B cell (primary cell): Measurements from ENCODE around the gene NBAS. TPM values are rescaled to one million over a fixed set of nuclear protein-coding genes. Genes with fewer than 3 reads are reported as not detected.

Source experiments
- ATAC-seq: fragments of 200-7000 bp; cut with Tn5 transposase; one replicate; pipeline ENCODE4 v1.10.0; 2021; ENCODE audit warnings: low read depth, mild to moderate bottlenecking, moderate number of reproducible peaks, moderate library complexity
- CTCF ChIA-PET: fragments of 350-600 bp; sonication (Branson Sonifier 250); formaldehyde crosslinking; loops from one replicate; lab custom pipeline; 2021; ENCODE audit warnings: antibody characterized with exemption, inconsistent platforms; lab: Charles Lee
- POLR2A ChIA-PET: fragments of 350-600 bp; sonication (Branson Sonifier 250); formaldehyde crosslinking; loops from one replicate; lab custom pipeline; 2021; ENCODE audit warnings: antibody characterized with exemption; lab: Charles Lee
- DNase-seq: peaks from one replicate; pipeline ENCODE4 v3.0.0; 2013
- H2AFZ ChIP-seq: 2 replicates; pipeline ENCODE4 v1.6.1; 2012; ENCODE audit warnings: mild to moderate bottlenecking, low read depth, low read length; ENCODE audit not compliant: insufficient read depth, poor library complexity, severe bottlenecking
- H3K27ac ChIP-seq, 2 donors: 1 replicate in 1 of 2; 2 replicates in 1 of 2; pipeline ENCODE4 v1.5.1; 2012 to 2013; ENCODE audit warnings: low read length in 2 of 2, mild to moderate bottlenecking in 2 of 2, moderate library complexity in 1 of 2
- H3K27me3 ChIP-seq, 4 experiments: fragments of 200-600 bp in 1 of 4; sonication (generic) in 1 of 4; replicated peaks in 1 of 4; 1 replicate in 2 of 4; 2 replicates in 2 of 4; pipeline versions ENCODE4 v1.6.1 to v1.7.0; 2013 to 2016; ENCODE audit warnings: low read length in 3 of 4, mild to moderate bottlenecking in 2 of 4, mixed read lengths in 1 of 4, moderate library complexity in 1 of 4; ENCODE audit not compliant: insufficient read depth in 4 of 4, control insufficient read depth in 3 of 4; ENCODE audit errors: control extremely low read depth in 1 of 4
- H3K36me3 ChIP-seq, 2 experiments: replicated peaks in 1 of 2; 1 replicate in 1 of 2; 2 replicates in 1 of 2; pipeline versions ENCODE4 v1.6.1 to v1.7.1; 2013; ENCODE audit warnings: low read length in 1 of 2; ENCODE audit not compliant: insufficient read depth in 2 of 2, control insufficient read depth in 1 of 2; ENCODE audit errors: control extremely low read depth in 1 of 2, extremely low read depth in 1 of 2
- H3K4me1 ChIP-seq, 2 donors: fragments of 200-600 bp in 1 of 2; sonication (generic) in 1 of 2; 1 replicate in 1 of 2; 2 replicates in 1 of 2; pipeline versions ENCODE4 v1.5.1 to v1.6.1; 2013 to 2017; ENCODE audit warnings: low read length in 2 of 2; ENCODE audit not compliant: control insufficient read depth in 2 of 2, insufficient read depth in 2 of 2
- H3K4me2 ChIP-seq: replicated peaks from 2 replicates; pipeline ENCODE3; 2012; ENCODE audit warnings: mild to moderate bottlenecking, low read depth, low read length; ENCODE audit not compliant: poor library complexity, severe bottlenecking
- H3K4me3 ChIP-seq, 5 experiments: fragments of 200-600 bp in 1 of 5; sonication (generic) in 1 of 5; 1 replicate in 3 of 5; 2 replicates in 2 of 5; pipeline versions ENCODE4 v1.5.1 to v1.7.0; 2011 to 2016; ENCODE audit warnings: low read length in 4 of 5, mild to moderate bottlenecking in 4 of 5, low read depth in 2 of 5, control low read depth in 1 of 5, moderate library complexity in 1 of 5; ENCODE audit not compliant: insufficient read depth in 1 of 5; ENCODE audit errors: control extremely low read depth in 1 of 5, extremely low read depth in 1 of 5
- H3K79me2 ChIP-seq: fragments of 200-600 bp; sonication (generic); one replicate; pipeline ENCODE4 v1.6.0; 2016; ENCODE audit warnings: low read length; ENCODE audit not compliant: control insufficient read depth, insufficient read depth
- H3K9ac ChIP-seq: fragments of 200-600 bp; sonication (generic); 2 replicates; pipeline ENCODE4 v1.6.1; 2017; ENCODE audit warnings: mild to moderate bottlenecking, low read length, moderate library complexity
- H3K9me3 ChIP-seq, 3 donors: one replicate each; pipeline versions ENCODE4 v1.6.1 to v1.7.1; 2013; ENCODE audit warnings: low read length in 2 of 3; ENCODE audit not compliant: control insufficient read depth in 2 of 3, insufficient read depth in 1 of 3; ENCODE audit errors: control extremely low read depth in 1 of 3
- H4K20me1 ChIP-seq: 2 replicates; pipeline ENCODE4 v1.6.0; 2012; ENCODE audit warnings: mild to moderate bottlenecking, low read length; ENCODE audit not compliant: insufficient read depth, control insufficient read depth, poor library complexity, severe bottlenecking
- H3K27ac Mint-ChIP-seq: one replicate; pipeline ENCODE4 v1.8.0; 2021; ENCODE audit warnings: mixed read lengths
- H3K27me3 Mint-ChIP-seq: one replicate; pipeline ENCODE4 v1.8.0; 2021; ENCODE audit warnings: mixed read lengths
- H3K4me1 Mint-ChIP-seq: one replicate; pipeline ENCODE4 v1.8.0; 2021; ENCODE audit warnings: mixed read lengths
- H3K4me3 Mint-ChIP-seq: one replicate; pipeline ENCODE4 v1.8.0; 2021; ENCODE audit warnings: mixed read lengths
- H3K9me3 Mint-ChIP-seq: one replicate; pipeline ENCODE4 v1.8.0; 2022; ENCODE audit warnings: mixed read lengths; ENCODE audit not compliant: insufficient read depth
- EZH2 ChIP-seq: IDR thresholded peaks from 2 replicates; pipeline ENCODE4 v1.6.1; 2012; ENCODE audit warnings: borderline replicate concordance, low read depth, mild to moderate bottlenecking, moderate library complexity, low read length; ENCODE audit not compliant: insufficient read depth, poor library complexity, severe bottlenecking
- WGBS: methylation state at CpG from one replicate; pipeline ENCODE4 v1.1.5; 2013; ENCODE audit warnings: missing lambda C conversion rate; ENCODE audit not compliant: insufficient coverage; 5-methylcytosine and 5-hydroxymethylcytosine counted together
- intact Hi-C: fragments of 100-400 bp; cut with micrococcal nuclease; formaldehyde crosslinking; loops from one replicate; pipeline ENCODE4 v1.10.0; 2022
- polyA plus RNA-seq: library from polyadenylated mRNA; depleted of rRNA; stranded (reverse); fragments of >200 nt; gene quantifications from 2 replicates; pipeline ENCODE4 v1.2.3, GENCODE V29; 2012
- total RNA-seq, 2 donors: library from RNA; stranded (reverse); fragments of 120-200 nt in 1 of 2; gene quantifications; 1 replicate in 1 of 2; 2 replicates in 1 of 2; pipeline versions ENCODE4 v1.2.3 to v1.2.4, GENCODE V29; 2013 to 2022
- TF ChIP-seq, protein P1 (sequence below): fragments of 200-600 bp; IDR thresholded peaks from one replicate; pipeline ENCODE4 v1.8.0; 2022; ENCODE audit warnings: antibody characterized with exemption, mild to moderate bottlenecking

Gene NBAS
- total and polyA plus RNA-seq, 2 donors (not counting 1 experiment from before 2014, with no cell fraction given) = 10.6 to 37.3 TPM

DNA sequence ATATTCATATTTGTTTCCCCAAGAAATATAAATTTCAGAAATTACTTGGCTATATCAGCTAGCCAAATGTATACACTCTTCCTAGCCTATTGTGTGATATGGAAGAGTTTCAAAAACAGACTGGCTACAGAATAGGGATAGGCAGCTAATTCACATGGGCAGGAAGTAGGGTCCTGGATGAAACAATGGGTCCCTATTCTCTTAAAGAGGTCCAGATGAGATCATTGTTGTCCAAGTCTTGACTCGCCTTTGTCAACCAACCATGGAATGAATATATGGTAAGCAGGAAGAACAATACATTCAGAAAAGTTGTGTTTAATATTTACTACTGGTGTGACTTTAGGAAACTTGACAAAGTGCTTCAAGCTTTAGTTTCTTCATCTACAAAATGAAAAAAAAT, 319.9 kb downstream of the NBAS start:
- no peak for ATAC-seq

DNA sequence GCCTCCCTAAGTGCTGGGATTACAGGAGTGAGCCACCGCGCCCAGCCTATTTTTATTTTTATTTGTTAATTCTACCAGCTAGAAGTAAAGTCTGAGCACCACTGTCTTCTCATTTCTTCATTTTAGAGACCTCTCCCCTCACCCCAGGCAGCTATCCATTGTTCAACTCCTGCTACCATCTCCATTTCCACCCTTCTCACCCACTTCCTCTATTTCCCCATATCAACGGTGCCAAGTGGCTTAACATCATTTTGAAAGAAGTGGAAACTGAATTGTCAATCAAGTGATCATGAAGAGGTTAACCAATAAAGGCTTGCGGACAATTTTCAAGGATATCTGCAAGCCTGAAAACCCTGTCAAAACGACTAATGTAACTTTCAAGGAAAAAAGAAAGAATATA, 323.1 kb downstream of the NBAS start:
- Histone ChIP-seq H3K27me3 (no peaks in the 10 kb centered on the region), H3K79me2 (no peaks in the 10 kb centered on the region), H2AFZ (no peak overlapping the region), H4K20me1 (no peaks in the 10 kb centered on the region), H3K27ac (no peak overlapping the region), H3K36me3 (peaks cover 0 to 3% of the 10 kb centered on the region in 2 experiments), H3K9me3 (no peaks in the 10 kb centered on the region), H3K4me2 (no peak overlapping the region), H3K4me1 (no peaks in the 10 kb centered on the region), H3K9ac (no peak overlapping the region), H3K4me3 (no peak overlapping the region)
- Mint-ChIP-seq H3K4me3 (no peak overlapping the region), H3K4me1 (no peaks in the 10 kb centered on the region), H3K9me3 (no peaks in the 10 kb centered on the region), H3K27me3 (no peaks in the 10 kb centered on the region), H3K27ac (no peak overlapping the region)
- no CpG with 5 or more reads among the region's 5 CpGs for WGBS
- TF ChIP-seq, protein P1, sequence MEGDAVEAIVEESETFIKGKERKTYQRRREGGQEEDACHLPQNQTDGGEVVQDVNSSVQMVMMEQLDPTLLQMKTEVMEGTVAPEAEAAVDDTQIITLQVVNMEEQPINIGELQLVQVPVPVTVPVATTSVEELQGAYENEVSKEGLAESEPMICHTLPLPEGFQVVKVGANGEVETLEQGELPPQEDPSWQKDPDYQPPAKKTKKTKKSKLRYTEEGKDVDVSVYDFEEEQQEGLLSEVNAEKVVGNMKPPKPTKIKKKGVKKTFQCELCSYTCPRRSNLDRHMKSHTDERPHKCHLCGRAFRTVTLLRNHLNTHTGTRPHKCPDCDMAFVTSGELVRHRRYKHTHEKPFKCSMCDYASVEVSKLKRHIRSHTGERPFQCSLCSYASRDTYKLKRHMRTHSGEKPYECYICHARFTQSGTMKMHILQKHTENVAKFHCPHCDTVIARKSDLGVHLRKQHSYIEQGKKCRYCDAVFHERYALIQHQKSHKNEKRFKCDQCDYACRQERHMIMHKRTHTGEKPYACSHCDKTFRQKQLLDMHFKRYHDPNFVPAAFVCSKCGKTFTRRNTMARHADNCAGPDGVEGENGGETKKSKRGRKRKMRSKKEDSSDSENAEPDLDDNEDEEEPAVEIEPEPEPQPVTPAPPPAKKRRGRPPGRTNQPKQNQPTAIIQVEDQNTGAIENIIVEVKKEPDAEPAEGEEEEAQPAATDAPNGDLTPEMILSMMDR = no peak
- no peak for TF ChIP-seq EZH2
- ATAC-seq (no peak), DNase-seq (no peak)
- POLR2A ChIA-PET = no interaction called here
- intact Hi-C loops = no loop called here
- CTCF ChIA-PET = no interaction called here

More for the DNA sequence above, 319.9 kb downstream of the NBAS start:
- no peak overlapping the region for H3K4me3 Mint-ChIP-seq
- Histone ChIP-seq H2AFZ (no peak overlapping the region), H3K4me2 (no peak overlapping the region), H3K4me1 (no peaks in the 10 kb centered on the region), H3K27me3 (no peaks in the 10 kb centered on the region), H3K36me3 (peaks cover 0 to 2% of the 10 kb centered on the region in 2 experiments), H3K9me3 (no peaks in the 10 kb centered on the region), H3K9ac (no peak overlapping the region), H3K27ac (no peak overlapping the region), H4K20me1 (no peaks in the 10 kb centered on the region), H3K79me2 (no peaks in the 10 kb centered on the region), H3K4me3 (no peak overlapping the region)
- no peaks in the 10 kb centered on the region for H3K4me1 Mint-ChIP-seq
- no peak overlapping the region for H3K27ac Mint-ChIP-seq
- ChIA-PET POLR2A (no interaction called here), CTCF (no interaction called here)
- no peak for DNase-seq
- TF ChIP-seq, protein P1 = no peak
- TF ChIP-seq EZH2 = no peak
- intact Hi-C loops = no loop called here
- H3K27me3 Mint-ChIP-seq = no peaks in the 10 kb centered on the region
- WGBS = 100% methylated on average over 1 of the region's 1 CpG
- H3K9me3 Mint-ChIP-seq = no peaks in the 10 kb centered on the region
